H1 (cell line): Measurements from ENCODE around the gene STX8. TPM values are rescaled to one million over a fixed set of nuclear protein-coding genes. Genes with fewer than 3 reads are reported as not detected.

Source experiments
- CTCF ChIA-PET: fragments of 300-600 bp; sonication (Branson Sonifier 250); formaldehyde crosslinking; loops from one replicate; lab custom pipeline; 2021; ENCODE audit not compliant: partially characterized antibody; lab: Charles Lee
- POLR2A ChIA-PET: fragments of 300-600 bp; sonication (Branson Sonifier 250); formaldehyde crosslinking; loops from one replicate; lab custom pipeline; 2021; ENCODE audit warnings: inconsistent platforms; ENCODE audit not compliant: partially characterized antibody; lab: Charles Lee
- DNase-seq, 2 experiments: peaks; one replicate each; pipeline versions ENCODE4 v3.0.0 to v3.0.0-alpha.2; 2010 to 2022; ENCODE audit warnings: low spot score in 2 of 2, low read depth in 1 of 2, mixed read lengths in 1 of 2
- FAIRE-seq: peaks from 2 replicates; lab custom pipeline; 2011; peaks lifted over from hg19 to GRCh38; lab: Jason Lieb, UNC
- H2AFZ ChIP-seq: 2 replicates; pipeline ENCODE4 v1.8.1; 2012; ENCODE audit warnings: low read length, inconsistent platforms
- H2AK5ac ChIP-seq: 2 replicates; pipeline ENCODE4 v1.6.1; 2013; ENCODE audit warnings: low read depth, low read length
- H2BK120ac ChIP-seq: replicated peaks from 2 replicates; pipeline ENCODE3; 2013; ENCODE audit warnings: low read depth, low read length, inconsistent platforms
- H2BK12ac ChIP-seq: 2 replicates; pipeline ENCODE4 v1.6.1; 2013; ENCODE audit warnings: low read depth, low read length
- H2BK15ac ChIP-seq: 2 replicates; pipeline ENCODE4 v1.6.1; 2013; ENCODE audit warnings: low read length
- H2BK20ac ChIP-seq: 2 replicates; pipeline ENCODE4 v1.6.1; 2013; ENCODE audit warnings: low read length
- H2BK5ac ChIP-seq: 2 replicates; pipeline ENCODE4 v1.6.1; 2013; ENCODE audit warnings: low read depth, low read length
- H3K14ac ChIP-seq: 2 replicates; pipeline ENCODE4 v1.6.1; 2013; ENCODE audit warnings: inconsistent platforms; ENCODE audit not compliant: insufficient read length
- H3K18ac ChIP-seq: 2 replicates; pipeline ENCODE4 v1.6.1; 2013; ENCODE audit warnings: low read length; ENCODE audit errors: extremely low read depth
- H3K23ac ChIP-seq: 2 replicates; pipeline ENCODE4 v1.6.1; 2013; ENCODE audit warnings: inconsistent platforms; ENCODE audit not compliant: insufficient read length
- H3K23me2 ChIP-seq: 2 replicates; pipeline ENCODE4 v1.6.1; 2013; ENCODE audit warnings: low read depth, low read length
- H3K27ac ChIP-seq: 2 replicates; pipeline ENCODE4 v1.6.1; 2011; ENCODE audit warnings: low read depth, low read length, inconsistent platforms
- H3K27me3 ChIP-seq, 4 experiments: replicated peaks in 1 of 4; 1 replicate in 1 of 4; 2 replicates in 3 of 4; pipeline versions ENCODE4 v1.6.1 to v1.8.1; 2011 to 2013; ENCODE audit warnings: low read length in 3 of 4, mild to moderate bottlenecking in 3 of 4, inconsistent platforms in 2 of 4, mixed read lengths in 2 of 4, moderate library complexity in 1 of 4; ENCODE audit not compliant: control insufficient read depth in 3 of 4, insufficient read depth in 3 of 4; ENCODE audit errors: extremely low read depth in 1 of 4
- H3K36me3 ChIP-seq, 4 experiments: 2 replicates each; pipeline versions ENCODE4 v1.6.1 to v1.8.1; 2011 to 2013; ENCODE audit warnings: mild to moderate bottlenecking in 4 of 4, low read length in 3 of 4, moderate library complexity in 2 of 4, control low read depth in 1 of 4, inconsistent platforms in 1 of 4; ENCODE audit not compliant: insufficient read depth in 4 of 4, control insufficient read depth in 2 of 4
- H3K4ac ChIP-seq: replicated peaks from 2 replicates; pipeline ENCODE3; 2013; ENCODE audit warnings: low read length, low read depth, mixed read lengths, inconsistent platforms; ENCODE audit not compliant: insufficient read length
- H3K4me1 ChIP-seq, 4 experiments: replicated peaks in 1 of 4; 1 replicate in 1 of 4; 2 replicates in 3 of 4; pipeline versions ENCODE4 v1.6.1 to v1.8.1; 2011 to 2013; ENCODE audit warnings: low read length in 3 of 4, inconsistent platforms in 2 of 4, mixed read lengths in 1 of 4; ENCODE audit not compliant: insufficient read depth in 4 of 4, control insufficient read depth in 3 of 4
- H3K4me2 ChIP-seq, 2 experiments: 2 replicates each; pipeline versions ENCODE4 v1.6.1 to v1.8.1; 2011 to 2013; ENCODE audit warnings: low read depth in 2 of 2, low read length in 2 of 2, control low read depth in 1 of 2, inconsistent platforms in 1 of 2, mild to moderate bottlenecking in 1 of 2; ENCODE audit not compliant: insufficient read depth in 1 of 2
- H3K4me3 ChIP-seq, 4 experiments: fragments of 200-600, 300-600 bp in 1 of 4; sonication (generic), shearing (Covaris generic), sonication (Bioruptor Twin) in 1 of 4; 2 replicates each; pipeline versions ENCODE4 v1.5.1 to v1.8.1; 2011 to 2016; ENCODE audit warnings: low read length in 4 of 4, low read depth in 3 of 4, control low read depth in 2 of 4, inconsistent platforms in 2 of 4, mild to moderate bottlenecking in 2 of 4, mixed read lengths in 1 of 4, moderate library complexity in 1 of 4; ENCODE audit not compliant: insufficient read depth in 2 of 4; ENCODE audit errors: extremely low read depth in 1 of 4
- H3K56ac ChIP-seq: replicated peaks from 2 replicates; pipeline ENCODE3; 2013; ENCODE audit warnings: low read depth, mild to moderate bottlenecking, mixed read lengths, low read length, inconsistent platforms; ENCODE audit not compliant: insufficient read length
- H3K79me1 ChIP-seq: 2 replicates; pipeline ENCODE4 v1.6.1; 2013; ENCODE audit warnings: low read depth, low read length, control low read depth
- H3K79me2 ChIP-seq, 2 experiments: 2 replicates each; pipeline versions ENCODE4 v1.6.1 to v1.8.1; 2012 to 2013; ENCODE audit warnings: low read length in 2 of 2, mild to moderate bottlenecking in 2 of 2, inconsistent platforms in 1 of 2; ENCODE audit not compliant: insufficient read depth in 2 of 2, control insufficient read depth in 1 of 2
- H3K9ac ChIP-seq, 4 experiments: replicated peaks in 1 of 4; 1 replicate in 1 of 4; 2 replicates in 3 of 4; pipeline versions ENCODE4 v1.6.1 to v1.8.1; 2011 to 2013; ENCODE audit warnings: low read depth in 3 of 4, low read length in 3 of 4, control low read depth in 2 of 4, mild to moderate bottlenecking in 2 of 4, moderate library complexity in 2 of 4, inconsistent platforms in 1 of 4; ENCODE audit errors: extremely low read depth in 1 of 4
- H3K9me3 ChIP-seq, 2 experiments: 2 replicates each; pipeline versions ENCODE4 v1.6.1 to v1.8.1; 2012 to 2013; ENCODE audit warnings: mild to moderate bottlenecking in 2 of 2, moderate library complexity in 2 of 2, control low read depth in 1 of 2, inconsistent platforms in 1 of 2, low read depth in 1 of 2, low read length in 1 of 2, mixed read lengths in 1 of 2; ENCODE audit not compliant: insufficient read depth in 2 of 2
- H4K20me1 ChIP-seq, 2 experiments: replicated peaks in 1 of 2; 2 replicates each; pipeline versions ENCODE3 to v1.8.1; 2011 to 2013; ENCODE audit warnings: inconsistent platforms in 2 of 2, low read length in 2 of 2, mild to moderate bottlenecking in 1 of 2; ENCODE audit not compliant: insufficient read depth in 2 of 2, control insufficient read depth in 1 of 2
- H4K5ac ChIP-seq: 2 replicates; pipeline ENCODE4 v1.6.1; 2013; ENCODE audit warnings: low read length, low read depth, mixed read lengths, inconsistent platforms; ENCODE audit not compliant: insufficient read length
- H4K8ac ChIP-seq: 2 replicates; pipeline ENCODE4 v1.8.0; 2013; ENCODE audit warnings: mild to moderate bottlenecking, moderate library complexity, low read length, inconsistent platforms; ENCODE audit not compliant: insufficient read depth; ENCODE audit errors: extremely low read depth
- H4K91ac ChIP-seq: replicated peaks from 2 replicates; pipeline ENCODE3; 2013; ENCODE audit warnings: low read length, mixed read lengths, inconsistent platforms; ENCODE audit not compliant: insufficient read length
- CBX8 ChIP-seq: fragments of 300-800, 300-1000 bp; sonication (generic); IDR thresholded peaks from 2 replicates; pipeline ENCODE4 v1.7.1; 2016; ENCODE audit warnings: low read depth, low read length, borderline replicate concordance
- CHD1 ChIP-seq: IDR thresholded peaks from 2 replicates; pipeline ENCODE4 v1.6.1; 2012; ENCODE audit warnings: low read depth, low read length, improper control_type of control experiment
- KDM5A ChIP-seq: fragments of 200-600 bp; IDR thresholded peaks from 2 replicates; pipeline ENCODE4 v1.7.1; 2012; ENCODE audit warnings: mild to moderate bottlenecking, low read length, inconsistent platforms, mixed read lengths
- MAX ChIP-seq: IDR thresholded peaks from 2 replicates; pipeline ENCODE4 v1.6.1; 2012; ENCODE audit warnings: inconsistent platforms
- WGBS, 2 experiments: shearing (Covaris generic) in 1 of 2; methylation state at CpG; one replicate each; pipeline versions ENCODE4 v1.1.6 to v1.1.7; 2013 to 2015; ENCODE audit warnings: low lambda C conversion rate in 2 of 2, mixed read lengths in 2 of 2, inconsistent platforms in 1 of 2, low coverage in 1 of 2, missing lambda C conversion rate in 1 of 2; ENCODE audit not compliant: insufficient replicate concordance in 2 of 2, insufficient coverage in 1 of 2, insufficient read length in 1 of 2; ENCODE audit errors: extremely low coverage in 1 of 2, missing lambda C conversion rate in 1 of 2; 5-methylcytosine and 5-hydroxymethylcytosine counted together
- polyA plus RNA-seq, 7 experiments: library from polyadenylated mRNA; depleted of rRNA in 3 of 7; stranded (reverse) in 5 of 7; unstranded in 2 of 7; fragments of >200 nt in 5 of 7; fragments of 200-250 nt in 2 of 7; gene quantifications; 1 replicate in 5 of 7; 2 replicates in 1 of 7; 4 replicates in 1 of 7; pipeline versions ENCODE4 v1.2.1 to v1.2.3, GENCODE V29; 2011 to 2013; ENCODE audit warnings: missing spikeins in 2 of 7, mixed read lengths in 2 of 7
- total RNA-seq: library from RNA; stranded (reverse); fragmentation: NEBNext Ultra II Directional; extraction: Animal tissue kit (Norgen Biotek cat#: 25700); gene quantifications from 2 replicates; pipeline ENCODE4 v1.2.1, GENCODE V29; 2021

STX8 gene
- total and polyA plus RNA-seq, 2 of the 8 experiments (the other 6 are each of a cell fraction or from before 2014, with no cell fraction given) = 22.8 to 42.5 TPM

- Histone ChIP-seq H4K8ac (no peak overlapping the region), H3K56ac (no peak overlapping the region), H3K4me1 (peaks cover 0 to 2% (median 0%) of the 10 kb centered on the region in 4 experiments; a peak in 1 of 7 replicates), H2BK12ac (no peak overlapping the region), H2BK20ac (no peak overlapping the region), H3K4me2 (no peak overlapping the region), H3K79me1 (no peaks in the 10 kb centered on the region), H3K23ac (no peak overlapping the region), H3K14ac (no peak overlapping the region), H4K20me1 (peaks cover 0 to 3% of the 10 kb centered on the region in 2 experiments), H4K5ac (no peak overlapping the region), H3K79me2 (no peaks in the 10 kb centered on the region), H3K27me3 (no peaks in the 10 kb centered on the region), H2BK15ac (no peak overlapping the region), H3K4me3 (no peak overlapping the region), H2AK5ac (no peak overlapping the region), H2AFZ (no peak overlapping the region), H3K18ac (no peak overlapping the region), H3K9ac (no peak overlapping the region), H2BK5ac (no peak overlapping the region), H3K4ac (no peak overlapping the region), H3K23me2 (peaks cover 3% of the 10 kb centered on the region; the same call in 1 of the 2 replicates), H2BK120ac (no peak overlapping the region), H3K27ac (no peak overlapping the region), H3K9me3 (peaks cover 0 to 10% of the 10 kb centered on the region in 2 experiments; a peak in 2 of 4 replicates), H3K36me3 (no peaks in the 10 kb centered on the region), H4K91ac (no peak overlapping the region)
- ChIA-PET POLR2A (no interaction called here), CTCF (interaction anchor here (1.2 kb wide), 1 partner anchor 13 kb away, joined by 4 read pairs; no protein-coding TSS in a partner anchor)
- WGBS, 2 experiments = 85% methylated on average over 13 of the region's 13 CpGs; no CpG with 5 or more reads in 1 of the 2 experiments
- FAIRE-seq (no peak), DNase-seq (no peak)
- no peak for TF ChIP-seq MAX
- TF ChIP-seq KDM5A = no peak
- no peak for TF ChIP-seq CHD1
- TF ChIP-seq CBX8 = no peak
Observed at GRCh38 chr17:9211133-9211765, 364.4 kb downstream of the STX8 start.
